Stimulated activated CD8-positive, alpha-beta memory T cell treated with anti-CD3 and anti-CD28 coated beads, Interleukin-4, amount 100 ng/mL, for 4 hours (primary cell): ENCODE data around the gene RNF34.
"Not testable (repeated sequence)": the region's sequence is repeated elsewhere in the genome, so short reads cannot be mapped to it uniquely, and the experiment has no call there.

ENCODE experiments used
- DNase-seq, 2 donors: peaks; one replicate each; pipeline ENCODE4 v3.0.0-alpha.2; 2020; ENCODE audit warnings: low read depth in 2 of 2, low spot score in 1 of 2

RNF34 gene

GRCh38 chr12:121399391-121400331, at the start of gene RNF34:
TSS of gene RNF34 (plus strand) at chr12:121400118. CDS start at chr12:121400213, 95 bp downstream.
- peak; percentile 88 to 95 for DNase-seq

GRCh38 chr12:121351820-121352681, 47.9 kb upstream of the RNF34 start, which contains the start of gene ANAPC5:
TSS of gene ANAPC5 (minus strand) at chr12:121352411. CDS start at chr12:121352340, 71 bp downstream.
- DNase-seq = peak; percentile 74 to 84

- DNase-seq = no peak
Observed at GRCh38 chr12:121352682-121353018, 47.3 kb upstream of the RNF34 start.

- DNase-seq = no peak
Observed at GRCh38 chr12:121355818-121356217, 44.1 kb upstream of the RNF34 start.

- DNase-seq = no peak
Observed at GRCh38 chr12:121356657-121357056, 43.3 kb upstream of the RNF34 start.

- no peak for DNase-seq
Observed at GRCh38 chr12:121357331-121357730, 42.6 kb upstream of the RNF34 start.

- DNase-seq = no peak
Observed at GRCh38 chr12:121358073-121358472, 41.8 kb upstream of the RNF34 start.

GRCh38 chr12:121364683-121365121, 35.2 kb upstream of the RNF34 start:
- DNase-seq = no peak

- DNase-seq = no peak
Observed at GRCh38 chr12:121365416-121366062, 34.4 kb upstream of the RNF34 start.

GRCh38 chr12:121366063-121366459, 33.9 kb upstream of the RNF34 start:
- no peak for DNase-seq

GRCh38 chr12:121371404-121371803, 28.5 kb upstream of the RNF34 start:
- DNase-seq = no peak

GRCh38 chr12:121373755-121374154, 26.2 kb upstream of the RNF34 start:
- DNase-seq = no peak

- not testable (repeated sequence) for DNase-seq
Observed at GRCh38 chr12:121374336-121374735, 25.6 kb upstream of the RNF34 start.

- not testable (repeated sequence) for DNase-seq
Observed at GRCh38 chr12:121374945-121375584, 24.9 kb upstream of the RNF34 start.

- DNase-seq = no peak
Observed at GRCh38 chr12:121376754-121377697, 22.9 kb upstream of the RNF34 start.

GRCh38 chr12:121378736-121379135, 21.2 kb upstream of the RNF34 start:
- DNase-seq = no peak

- no peak for DNase-seq
Observed at GRCh38 chr12:121379945-121380344, 20.0 kb upstream of the RNF34 start.

GRCh38 chr12:121383601-121384021, 16.3 kb upstream of the RNF34 start:
- DNase-seq = no peak

GRCh38 chr12:121384891-121385290, 15.0 kb upstream of the RNF34 start:
- not testable (repeated sequence) for DNase-seq
